ENCODE data around the gene ENAM.

GRCh38 chr4:70678383-70678999 lies 49.9 kb downstream of the ENAM start:
- TF ChIP-seq CTCF (conservative IDR thresholded peaks at IDR 0.05; ENCODE audit: low read depth in 2 of 2): no peak
- TF ChIP-seq EZH2 (IDR thresholded peaks at IDR 0.05; ENCODE audit: low read depth, unreplicated experiment): no peak
- no peak for TF ChIP-seq EZH2phosphoT487 (IDR thresholded peaks at IDR 0.05; ENCODE audit: unreplicated experiment)
- TF ChIP-seq REST (IDR thresholded peaks at IDR 0.05; ENCODE audit: unreplicated experiment): no peak
- TF ChIP-seq POLR2AphosphoS5 (IDR thresholded peaks at IDR 0.05; ENCODE audit: low read depth): no peak
- no peak for TF ChIP-seq CREB1 (CRISPR knock-in tag; IDR thresholded peaks at IDR 0.05; ENCODE audit: low read depth)
- no peak for TF ChIP-seq JUNB (IDR thresholded peaks at IDR 0.05; ENCODE audit: unreplicated experiment)
- no peak for TF ChIP-seq ETS1 (IDR thresholded peaks at IDR 0.05)
